Right atrium auricular region (tissue), 2 donors: Measurements from ENCODE around the gene SND1. TPM values are rescaled to one million over a fixed set of nuclear protein-coding genes. Genes with fewer than 3 reads are reported as not detected.
"Not testable (repeated sequence)": the region's sequence is repeated elsewhere in the genome, so short reads cannot be mapped to it uniquely, and the experiment has no call there.

Experiments used
- DNase-seq: peaks from one replicate; pipeline ENCODE4 v3.0.0-alpha.2; 2019; ENCODE audit warnings: low spot score
- H3K27ac ChIP-seq, 2 donors: fragments of 200-600 bp; sonication (generic); 1 replicate in 1 of 2; 2 replicates in 1 of 2; pipeline ENCODE4 v1.5.1; 2016 to 2019
- H3K27me3 ChIP-seq, 2 donors: fragments of 200-600 bp; sonication (generic); one replicate each; pipeline versions ENCODE4 v1.5.1 to v1.6.0; 2017 to 2019
- H3K36me3 ChIP-seq: fragments of 200-600 bp; sonication (generic); one replicate; pipeline ENCODE4 v1.5.1; 2016
- H3K4me1 ChIP-seq, 2 donors: fragments of 200-600 bp; sonication (generic); one replicate each; pipeline versions ENCODE4 v1.5.1 to v1.6.0; 2017 to 2019
- H3K4me3 ChIP-seq, 2 donors: fragments of 200-600 bp; sonication (generic); 1 replicate in 1 of 2; 2 replicates in 1 of 2; pipeline ENCODE4 v1.5.1; 2017 to 2019; ENCODE audit warnings: mild to moderate bottlenecking in 1 of 2, moderate library complexity in 1 of 2
- H3K9me3 ChIP-seq, 2 donors: fragments of 200-600 bp; sonication (generic); one replicate each; pipeline ENCODE4 v1.5.1; 2019
- CTCF ChIP-seq, 2 donors: fragments of 200-600 bp; sonication (generic); IDR thresholded peaks; one replicate each; pipeline ENCODE4 v1.5.1; 2019; ENCODE audit warnings: antibody characterized with exemption in 2 of 2
- total RNA-seq, 2 donors: library from RNA; depleted of rRNA; stranded (reverse); fragments of >200 nt; gene quantifications; one replicate each; pipeline ENCODE4 v1.1.0, GENCODE V29; 2016

SND1 gene
- total RNA-seq, 2 donors from 2014 or later = 69.4 to 77.6 TPM

GRCh38 chr7:128106821-128107220 lies 454.8 kb downstream of the SND1 start:
- Histone ChIP-seq H3K4me1 (peaks cover 0 to 18% of the 10 kb centered on the region in 2 donors), H3K4me3 (no peak overlapping the region), H3K27ac (no peak overlapping the region), H3K36me3 (no peaks in the 10 kb centered on the region), H3K9me3 (no peaks in the 10 kb centered on the region), H3K27me3 (no peaks in the 10 kb centered on the region)
- no peak for DNase-seq
- TF ChIP-seq CTCF (IDR thresholded peaks at IDR 0.05) = no peak

- H3K36me3 ChIP-seq, H3K27ac ChIP-seq, DNase-seq, H3K27me3 ChIP-seq, H3K9me3 ChIP-seq, H3K4me3 ChIP-seq: not testable (repeated sequence)
- peaks cover 0 to 24% of the 10 kb centered on the region in 2 donors for H3K4me1 ChIP-seq
Measured at GRCh38 chr7:128107516-128107915, 455.5 kb downstream of the SND1 start.

GRCh38 chr7:128108129-128108528 lies 456.1 kb downstream of the SND1 start:
- no peak for TF ChIP-seq CTCF (IDR thresholded peaks at IDR 0.05)
- Histone ChIP-seq H3K9me3 (no peaks in the 10 kb centered on the region), H3K36me3 (no peaks in the 10 kb centered on the region), H3K4me1 (peaks cover 0 to 27% of the 10 kb centered on the region in 2 donors), H3K4me3 (no peak overlapping the region), H3K27me3 (no peaks in the 10 kb centered on the region), H3K27ac (no peak overlapping the region)
- DNase-seq = no peak

GRCh38 chr7:128108641-128109423 lies 456.8 kb downstream of the SND1 start:
- no peak overlapping the region for H3K4me3 ChIP-seq
- H3K27me3 ChIP-seq = no peaks in the 10 kb centered on the region
- peaks cover 0 to 20% of the 10 kb centered on the region in 2 donors for H3K4me1 ChIP-seq
- DNase-seq = no peak
- no peaks in the 10 kb centered on the region for H3K9me3 ChIP-seq
- TF ChIP-seq CTCF (IDR thresholded peaks at IDR 0.05) = no peak
- H3K36me3 ChIP-seq = no peaks in the 10 kb centered on the region
- no peak overlapping the region for H3K27ac ChIP-seq

- not testable (repeated sequence) for H3K27me3 ChIP-seq, H3K27ac ChIP-seq, H3K4me3 ChIP-seq, H3K36me3 ChIP-seq, H3K9me3 ChIP-seq, DNase-seq
- peaks cover 0 to 14% of the 10 kb centered on the region in 2 donors for H3K4me1 ChIP-seq
Measured at GRCh38 chr7:128109424-128109969, 457.5 kb downstream of the SND1 start.

GRCh38 chr7:128110641-128111364 lies 458.8 kb downstream of the SND1 start:
- Histone ChIP-seq H3K27me3 (no peaks in the 10 kb centered on the region), H3K4me1 (peaks cover 0 to 12% of the 10 kb centered on the region in 2 donors), H3K9me3 (no peaks in the 10 kb centered on the region), H3K36me3 (no peaks in the 10 kb centered on the region), H3K27ac (no peak overlapping the region), H3K4me3 (no peak overlapping the region)
- no peak for TF ChIP-seq CTCF (IDR thresholded peaks at IDR 0.05)
- no peak for DNase-seq
